K562 (cell line): ENCODE data around the gene DGKE. TPM values are rescaled to one million over a fixed set of nuclear protein-coding genes. Genes with fewer than 3 reads are reported as not detected.
A peak's percentile ranks its signal among the peaks of the same experiment; 100 is the strongest.

ENCODE experiments used
- CEBPG ChIP-seq, 3 experiments: fragments of 200-800 bp in 1 of 3; sonication (Bioruptor generic) in 1 of 3; sonication (generic) in 1 of 3; formaldehyde crosslinking in 1 of 3; IDR thresholded peaks in 2 of 3; conservative IDR thresholded peaks in 1 of 3; 2 replicates each; pipeline versions ENCODE4 v1.6.1 to v1.8.0; 2016 to 2022; ENCODE audit warnings: missing compliant biosample characterization in 2 of 3, missing genetic modification characterization in 2 of 3, mild to moderate bottlenecking in 1 of 3, missing genetic modification reagents in 1 of 3
- CLOCK ChIP-seq: fragments of 250-450 bp; sonication (Bioruptor Pico); IDR thresholded peaks from 2 replicates; pipeline ENCODE4 v1.4.0; 2020; ENCODE audit warnings: mild to moderate bottlenecking, moderate library complexity, borderline replicate concordance
- COPS2 ChIP-seq: fragments of 450-650 bp; conservative IDR thresholded peaks from 2 replicates; pipeline ENCODE4 v1.6.1; 2016; ENCODE audit warnings: mild to moderate bottlenecking, moderate library complexity
- CREM ChIP-seq: IDR thresholded peaks from 2 replicates; pipeline ENCODE4 v1.6.1; 2014; ENCODE audit warnings: antibody characterized with exemption, low read depth
- CUX1 ChIP-seq: fragments of 200-800 bp; sonication (Bioruptor generic); IDR thresholded peaks from 2 replicates; pipeline ENCODE4 v1.6.1; 2016; ENCODE audit warnings: missing genetic modification characterization, missing compliant biosample characterization
- CXXC5 ChIP-seq: fragments of 250-450 bp; sonication (Bioruptor Pico); IDR thresholded peaks from 2 replicates; pipeline ENCODE4 v1.8.0; 2022; ENCODE audit warnings: inconsistent platforms, mild to moderate bottlenecking, moderate library complexity
- FOXK2 ChIP-seq, 2 experiments: fragments of 450-650 bp; IDR thresholded peaks in 1 of 2; conservative IDR thresholded peaks in 1 of 2; 2 replicates each; pipeline ENCODE4 v1.6.1; 2016; ENCODE audit warnings: low read depth in 2 of 2, mild to moderate bottlenecking in 1 of 2
- FOXP1 ChIP-seq: sonication (generic); formaldehyde crosslinking; IDR thresholded peaks from 2 replicates; pipeline ENCODE4 v1.8.0; 2022; ENCODE audit warnings: mild to moderate bottlenecking, missing genetic modification reagents
- GABPA ChIP-seq: fragments of 200-800 bp; sonication (Bioruptor generic); conservative IDR thresholded peaks from 2 replicates; pipeline ENCODE4 v1.6.1; 2016; ENCODE audit warnings: low read depth, missing genetic modification characterization, missing compliant biosample characterization
- HDAC6 ChIP-seq: IDR thresholded peaks from 2 replicates; pipeline ENCODE4 v1.6.1; 2012; ENCODE audit warnings: low read depth, mild to moderate bottlenecking, control low read depth, inconsistent platforms, low read length, moderate library complexity
- HOXB6 ChIP-seq: fragments of 250-450 bp; sonication (Bioruptor Pico); IDR thresholded peaks from 2 replicates; pipeline ENCODE4 v1.5.1; 2022; ENCODE audit warnings: mild to moderate bottlenecking, borderline replicate concordance
- KLF16 ChIP-seq: IDR thresholded peaks from 2 replicates; pipeline ENCODE4 v1.6.1; 2016; ENCODE audit warnings: antibody characterized with exemption
- NR2C2 ChIP-seq, 2 experiments: fragments of 200-800 bp in 1 of 2; sonication (Bioruptor generic) in 1 of 2; sonication (generic) in 1 of 2; formaldehyde crosslinking in 1 of 2; IDR thresholded peaks; 2 replicates each; pipeline versions ENCODE4 v1.6.1 to v1.8.0; 2016 to 2022; ENCODE audit warnings: mild to moderate bottlenecking in 1 of 2, missing compliant biosample characterization in 1 of 2, missing genetic modification characterization in 1 of 2, missing genetic modification reagents in 1 of 2
- PHTF2 ChIP-seq: fragments of 250-450 bp; sonication (Bioruptor Pico); IDR thresholded peaks from 2 replicates; pipeline ENCODE4 v1.5.0; 2021; ENCODE audit warnings: mild to moderate bottlenecking
- ZNF232 ChIP-seq: sonication (generic); formaldehyde crosslinking; IDR thresholded peaks from 2 replicates; pipeline ENCODE4 v1.8.0; 2022; ENCODE audit warnings: mild to moderate bottlenecking, missing genetic modification reagents
- ZNF76 ChIP-seq: fragments of 250-450 bp; sonication (Bioruptor Pico); IDR thresholded peaks from 2 replicates; pipeline ENCODE4 v1.4.0; 2020; ENCODE audit warnings: mild to moderate bottlenecking, moderate library complexity, borderline replicate concordance
- ZNF77 ChIP-seq: fragments of 250-450 bp; sonication (Bioruptor Pico); IDR thresholded peaks from 2 replicates; pipeline ENCODE4 v1.5.0; 2020
- polyA plus RNA-seq, 8 experiments: library from polyadenylated mRNA; depleted of rRNA in 4 of 8; stranded (reverse) in 5 of 8; unstranded in 3 of 8; fragments of >200 nt; fragmentation: Nextera tagmentation in 2 of 8; fragmentation: Illumina TruSeq in 1 of 8; extraction: Ambion mirVana in 2 of 8; extraction: Trizol in 1 of 8; gene quantifications; 2 replicates each; pipeline versions ENCODE4 v1.2.1 to v1.2.3, GENCODE V29; 2011 to 2014; ENCODE audit warnings: inconsistent platforms in 1 of 8, missing spikeins in 1 of 8
- total RNA-seq, 7 experiments: library from RNA; depleted of rRNA in 6 of 7; stranded (reverse); fragments of >200 nt in 6 of 7; fragmentation: Illumina TruSeq in 2 of 7; extraction: Trizol in 2 of 7; gene quantifications; 2 replicates each; pipeline versions ENCODE4 v1.2.1 to v1.2.3, GENCODE V29; 2011 to 2021; ENCODE audit warnings: low replicate concordance in 1 of 7

The DGKE gene
- total and polyA plus RNA-seq, 9 of the 15 experiments (the other 6 are each of a cell fraction or from before 2014, with no cell fraction given) = 1.3 to 9.9 (median 5.9) TPM

GRCh38 chr17:56786989-56787482, 46.9 kb upstream of the DGKE start (continued):
- no peak for TF ChIP-seq CUX1 (CRISPR knock-in tag)
- TF ChIP-seq ZNF77 (CRISPR knock-in tag) = no peak
- no peak for TF ChIP-seq CLOCK (CRISPR knock-in tag)
- TF ChIP-seq ZNF76 = no peak
- TF ChIP-seq CEBPG (CRISPR knock-in tag; IDR thresholded peaks at IDR 0.05) = 0 out of 2 replicates have a peak, but pooled peaks have one; percentile 42
- TF ChIP-seq CEBPG (tag; conservative IDR thresholded peaks at IDR 0.05 in 1 of 2, IDR thresholded peaks at IDR 0.05 in 1 of 2) = peak; percentile 83 to 97
- no peak for TF ChIP-seq COPS2
- no peak for TF ChIP-seq ZNF232
- TF ChIP-seq PHTF2 (CRISPR knock-in tag) = no peak
- TF ChIP-seq FOXP1 (CRISPR knock-in tag) = no peak
- TF ChIP-seq HDAC6 = no peak
- TF ChIP-seq GABPA (tag) = peak; percentile 45; the same call in 1 of the 2 replicates
- no peak for TF ChIP-seq NR2C2 (CRISPR knock-in tag; IDR thresholded peaks at IDR 0.05)
- TF ChIP-seq NR2C2 (tag; IDR thresholded peaks at IDR 0.05) = peak; percentile 65; the same call in 1 of the 2 replicates
- no peak for TF ChIP-seq HOXB6 (CRISPR knock-in tag)
- TF ChIP-seq KLF16 = no peak
- peak; percentile 39; the same call in 1 of the 2 replicates for TF ChIP-seq CXXC5
- TF ChIP-seq CREM = 0 out of 2 replicates have a peak, but pooled peaks have one; percentile 13
- TF ChIP-seq FOXK2 (conservative IDR thresholded peaks at IDR 0.05 in 1 of 2, IDR thresholded peaks at IDR 0.05 in 1 of 2; ENCODE audit: low read depth in 2 of 2) = no peak
